COLO829 (cell line): Measurements from ENCODE around the gene EEF2K.

Experiments
- DNase-seq: peaks from one replicate; pipeline ENCODE4 v3.0.0; 2012; ENCODE audit warnings: low spot score

EEF2K gene

DNA sequence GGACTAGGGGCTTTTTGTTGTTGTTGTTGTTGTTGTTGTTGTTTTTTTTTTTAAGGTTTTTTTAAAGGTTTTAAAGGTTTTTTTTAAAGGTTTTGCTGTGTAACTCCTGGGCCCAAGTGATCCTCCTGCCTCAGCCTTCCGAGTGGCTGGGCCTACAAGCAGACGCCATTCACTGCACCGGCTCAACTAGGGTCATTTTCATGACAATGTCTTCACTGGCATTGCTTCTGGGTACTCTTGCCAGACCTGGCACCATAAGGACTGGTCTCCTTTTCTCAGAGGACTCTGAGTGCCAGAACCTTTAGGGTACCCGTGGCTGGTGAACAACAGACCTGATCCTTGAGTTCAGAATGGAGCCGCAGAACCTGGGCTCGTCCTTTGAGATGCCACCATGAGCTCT is 111.5 kb downstream of the EEF2K start:
- DNase-seq = no peak

DNA sequence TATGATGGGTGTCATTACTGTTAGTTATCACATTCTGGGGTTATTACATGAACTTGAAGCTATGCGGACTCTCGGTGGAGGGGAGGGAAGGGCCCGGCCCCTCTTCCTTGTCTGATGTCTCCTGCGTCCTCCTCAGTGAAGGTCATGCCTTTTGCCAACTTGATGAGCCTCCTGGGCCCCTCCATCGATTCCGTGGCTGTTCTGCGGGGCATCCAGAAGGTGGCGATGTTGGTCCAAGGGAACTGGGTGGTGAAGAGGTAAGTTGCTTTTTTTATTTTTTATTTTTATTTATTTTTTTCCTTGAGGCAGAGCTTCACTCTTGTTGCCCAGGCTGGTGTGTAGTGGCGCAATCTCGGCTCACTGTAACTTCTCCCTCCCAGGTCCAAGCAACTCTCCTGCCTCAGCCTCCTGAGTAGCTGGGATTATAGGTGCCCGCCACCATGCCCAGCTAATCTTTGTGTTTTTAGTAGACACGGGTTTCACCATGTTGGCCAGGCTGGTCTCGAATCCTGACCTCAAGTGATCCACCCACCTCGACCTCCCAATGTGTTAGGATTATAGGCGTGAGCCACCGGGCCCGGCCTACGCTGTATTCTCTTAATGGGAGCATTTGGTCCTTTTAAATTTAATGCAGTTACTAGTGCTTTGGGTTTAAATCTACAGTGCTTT is 112.7 kb downstream of the EEF2K start:
- DNase-seq = peak; percentile 28

DNA sequence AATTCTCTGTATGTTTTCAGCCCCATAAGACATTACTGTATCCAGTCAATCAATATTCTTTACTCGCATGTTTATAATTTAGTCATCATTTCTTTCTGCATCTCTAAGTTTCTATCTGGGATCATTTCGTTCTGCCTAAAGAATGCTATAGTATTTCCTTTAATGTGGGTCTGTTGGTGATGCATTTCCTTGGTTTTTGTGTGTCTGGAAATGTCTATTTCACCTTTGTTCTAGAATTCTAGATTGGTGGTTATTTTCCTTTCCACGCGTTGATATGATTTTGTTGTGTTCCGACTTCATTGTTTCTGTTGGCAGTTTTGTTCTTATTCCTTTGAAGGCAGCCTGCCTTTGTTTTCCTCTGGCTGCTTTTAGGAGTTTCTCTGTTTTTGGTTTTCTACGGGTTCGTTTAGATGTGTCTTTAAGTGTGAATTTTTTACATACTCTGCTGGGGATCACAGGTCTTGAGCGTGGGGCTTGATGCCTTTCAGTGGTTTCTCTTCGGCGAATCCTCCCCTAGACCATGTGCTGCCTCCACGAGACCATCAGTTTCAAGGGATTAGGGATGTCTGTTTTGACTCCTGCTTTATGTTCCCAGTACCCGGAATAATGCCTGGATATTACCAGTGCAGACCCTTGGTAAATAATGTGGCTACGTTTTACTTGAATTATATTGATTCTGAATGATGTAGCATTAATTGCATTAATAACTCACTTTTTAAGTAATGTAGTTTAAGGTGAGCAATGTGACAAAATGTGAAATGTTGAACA is 114.7 kb downstream of the EEF2K start:
- no peak for DNase-seq

DNA sequence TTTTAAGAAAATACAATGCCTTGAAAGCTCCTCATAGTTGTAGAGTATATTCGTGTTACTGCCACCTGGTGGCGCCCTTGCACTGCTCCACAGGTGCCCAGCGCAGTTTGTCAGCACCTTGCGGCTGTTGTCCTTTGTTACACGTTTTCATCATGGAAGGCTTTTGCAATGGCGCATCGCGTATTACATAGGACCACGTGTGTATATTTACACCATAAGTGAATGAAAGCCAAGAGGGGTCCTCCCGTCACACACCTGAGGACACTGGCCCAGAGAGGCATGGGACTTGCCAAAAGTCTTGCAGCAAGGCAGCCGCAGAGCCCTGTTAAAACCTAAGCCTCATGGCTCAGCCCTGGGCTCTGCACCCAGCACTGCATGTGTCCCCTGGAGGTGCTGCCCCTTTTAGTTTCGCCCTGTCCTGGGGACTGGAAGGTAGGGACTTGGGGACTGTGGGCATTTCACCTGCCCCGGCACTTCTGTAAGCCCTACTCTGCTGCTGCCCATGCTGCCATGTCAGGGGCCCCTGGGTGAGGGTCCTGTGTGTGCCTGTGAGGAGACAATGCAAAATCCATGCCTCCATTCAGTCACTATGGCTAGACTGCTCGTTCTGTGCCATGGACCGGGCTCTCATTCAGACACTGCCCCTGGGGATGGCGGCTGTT is 115.4 kb downstream of the EEF2K start:
- DNase-seq = peak; percentile 67

DNA sequence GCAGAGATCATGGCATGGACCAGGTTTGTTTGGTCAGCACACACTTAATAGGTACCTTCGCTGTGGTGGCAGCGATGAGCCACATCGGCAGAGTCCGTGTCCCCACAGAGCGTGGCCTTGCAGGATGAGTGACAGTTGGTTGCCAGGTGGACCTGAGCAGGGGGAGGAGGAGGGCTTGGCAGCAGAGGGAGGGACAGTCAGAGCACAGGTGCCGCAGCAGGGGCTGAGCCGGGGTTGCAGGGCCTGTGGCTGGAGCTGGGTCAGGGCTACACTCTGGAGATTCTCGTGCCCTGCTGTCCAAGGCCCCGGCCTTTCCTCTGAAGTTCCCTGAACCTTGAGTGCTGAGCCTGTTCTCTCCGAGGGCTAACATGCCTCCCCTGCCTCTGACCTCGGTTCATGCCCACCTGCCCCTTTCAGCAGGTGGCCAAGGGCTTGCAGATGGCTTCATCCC is 116.0 kb downstream of the EEF2K start:
- no peak for DNase-seq

DNA sequence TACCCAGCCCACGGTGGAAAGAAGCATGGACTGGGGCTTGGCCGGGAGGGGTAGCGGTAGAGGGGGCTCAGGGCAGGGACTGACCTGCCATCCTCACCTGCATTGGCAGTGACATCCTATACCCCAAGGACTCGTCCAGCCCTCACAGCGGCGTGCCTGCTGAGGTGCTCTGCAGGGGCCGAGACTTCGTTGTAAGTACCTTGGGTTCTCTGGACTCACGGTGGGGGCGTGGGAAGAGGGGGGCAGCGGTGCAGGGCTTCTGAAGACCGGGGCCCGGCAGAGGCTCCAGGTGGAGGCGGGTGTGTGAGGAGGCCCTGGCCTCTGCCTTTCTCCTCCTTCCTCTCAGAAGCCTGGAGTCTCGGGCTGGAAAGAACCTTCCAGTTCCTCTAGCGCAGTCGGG is 116.7 kb downstream of the EEF2K start:
- no peak for DNase-seq

DNA sequence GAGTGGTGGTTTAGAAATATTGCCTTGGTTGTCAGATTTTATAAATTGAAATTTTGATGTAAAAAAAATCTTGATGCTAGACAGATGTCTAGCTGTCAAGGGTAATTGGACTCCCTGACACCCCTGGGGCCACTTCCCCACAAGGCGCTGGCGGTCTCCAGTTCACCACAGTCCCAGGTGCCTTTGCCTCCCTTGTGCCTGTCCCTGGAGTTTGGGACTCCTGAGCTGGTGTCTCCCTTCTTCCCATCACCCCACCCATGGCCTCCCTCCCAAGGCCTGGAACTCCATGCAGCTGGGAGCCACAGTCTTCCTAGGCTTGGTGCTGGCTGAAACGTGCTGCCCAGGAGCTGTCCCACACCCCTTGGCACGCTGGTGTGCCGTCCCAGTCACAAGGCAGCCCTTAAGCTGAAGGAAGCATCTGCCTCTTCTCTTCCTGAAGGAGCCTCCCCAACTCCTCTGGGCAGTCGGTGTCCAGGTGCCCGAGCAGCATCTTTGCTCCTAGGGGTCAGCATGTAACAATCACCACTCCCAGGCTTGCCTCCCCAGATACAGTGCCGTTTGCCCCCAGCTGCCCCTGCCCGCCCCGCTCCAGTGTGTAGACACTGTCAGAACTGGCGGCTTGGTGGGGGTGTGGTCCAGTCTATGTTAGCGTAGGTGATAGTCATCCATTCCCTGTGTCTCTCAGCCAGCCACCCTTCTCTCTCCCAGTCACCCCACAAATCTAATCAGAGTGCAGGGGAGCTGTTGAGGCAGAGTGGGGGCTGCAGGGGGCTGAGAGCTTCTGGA is 117.3 kb downstream of the EEF2K start:
- DNase-seq = no peak

DNA sequence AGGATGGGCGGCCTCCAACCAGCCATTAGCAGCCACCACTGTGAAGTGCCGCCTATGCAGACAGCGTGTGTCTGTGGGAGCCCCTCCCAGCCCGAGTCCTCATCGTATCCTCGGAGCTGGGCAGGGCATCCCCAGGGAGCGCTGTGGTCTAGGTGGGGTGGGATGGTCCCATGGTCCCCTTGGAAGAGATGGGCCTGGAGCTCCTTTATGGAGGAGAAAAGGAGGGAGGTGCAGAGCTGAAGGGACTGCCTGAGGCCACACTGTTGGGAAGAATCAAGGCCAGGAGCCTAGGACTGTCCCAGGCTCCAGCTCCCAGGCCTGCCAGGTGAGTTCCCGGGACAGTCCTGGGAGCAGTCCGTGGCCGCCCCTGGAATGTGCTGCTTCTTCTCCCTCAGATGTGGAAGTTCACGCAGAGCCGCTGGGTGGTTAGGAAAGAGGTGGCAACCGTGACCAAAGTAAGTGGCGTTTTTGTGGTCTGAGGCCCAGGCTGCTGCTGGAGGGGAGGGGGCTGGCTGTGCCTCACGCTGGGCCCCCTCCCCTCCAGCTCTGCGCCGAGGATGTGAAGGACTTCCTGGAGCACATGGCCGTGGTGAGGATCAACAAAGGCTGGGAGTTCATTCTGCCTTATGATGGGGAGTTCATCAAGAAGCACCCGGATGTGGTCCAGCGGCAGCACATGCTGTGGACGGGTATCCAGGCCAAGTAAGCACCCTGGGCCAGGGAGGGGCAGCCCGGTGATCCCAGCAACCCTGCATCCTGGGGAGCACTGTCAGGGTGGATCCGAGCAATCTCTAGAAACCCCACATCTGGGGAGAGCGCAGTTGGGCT is 118.1 kb downstream of the EEF2K start:
- no peak for DNase-seq

DNA sequence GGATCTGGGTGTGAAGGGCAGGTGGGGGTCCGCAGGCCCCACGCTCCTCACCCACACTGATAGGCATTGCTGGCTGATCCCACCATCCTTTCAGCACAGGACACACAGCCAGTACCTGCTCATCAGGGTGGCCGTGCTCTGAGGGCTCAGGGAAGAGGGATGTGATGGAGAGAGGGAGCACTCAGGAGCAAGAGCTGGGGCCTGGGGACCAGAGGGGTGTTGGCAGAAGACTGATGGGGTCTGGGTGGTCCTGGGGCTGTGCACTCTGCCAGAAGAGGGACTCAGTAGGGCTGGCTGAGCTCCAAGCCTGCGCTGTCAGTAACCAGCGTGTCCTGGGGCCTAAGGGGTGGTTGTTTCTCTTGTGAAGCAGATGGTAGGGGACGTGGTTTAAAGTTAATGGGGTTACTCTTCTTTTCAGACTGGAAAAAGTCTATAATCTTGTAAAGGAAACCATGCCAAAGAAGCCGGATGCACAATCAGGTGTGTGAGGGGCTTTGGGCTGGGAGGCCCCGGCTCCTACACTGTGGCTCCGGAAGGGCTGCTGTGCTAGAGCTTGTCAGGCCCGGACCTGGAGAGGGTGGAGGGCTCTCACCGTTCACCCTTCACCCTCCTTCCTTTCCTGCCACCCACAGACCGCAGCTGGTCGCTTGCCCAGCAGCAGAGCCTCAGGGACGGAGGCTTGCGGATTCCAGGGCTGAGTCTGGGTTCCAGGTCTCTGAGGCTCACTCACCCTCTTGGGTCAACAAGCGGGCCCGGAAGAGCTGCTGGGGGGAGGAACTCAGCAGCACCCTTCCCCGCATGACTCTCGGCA is 118.9 kb downstream of the EEF2K start:
- DNase-seq = no peak

DNA sequence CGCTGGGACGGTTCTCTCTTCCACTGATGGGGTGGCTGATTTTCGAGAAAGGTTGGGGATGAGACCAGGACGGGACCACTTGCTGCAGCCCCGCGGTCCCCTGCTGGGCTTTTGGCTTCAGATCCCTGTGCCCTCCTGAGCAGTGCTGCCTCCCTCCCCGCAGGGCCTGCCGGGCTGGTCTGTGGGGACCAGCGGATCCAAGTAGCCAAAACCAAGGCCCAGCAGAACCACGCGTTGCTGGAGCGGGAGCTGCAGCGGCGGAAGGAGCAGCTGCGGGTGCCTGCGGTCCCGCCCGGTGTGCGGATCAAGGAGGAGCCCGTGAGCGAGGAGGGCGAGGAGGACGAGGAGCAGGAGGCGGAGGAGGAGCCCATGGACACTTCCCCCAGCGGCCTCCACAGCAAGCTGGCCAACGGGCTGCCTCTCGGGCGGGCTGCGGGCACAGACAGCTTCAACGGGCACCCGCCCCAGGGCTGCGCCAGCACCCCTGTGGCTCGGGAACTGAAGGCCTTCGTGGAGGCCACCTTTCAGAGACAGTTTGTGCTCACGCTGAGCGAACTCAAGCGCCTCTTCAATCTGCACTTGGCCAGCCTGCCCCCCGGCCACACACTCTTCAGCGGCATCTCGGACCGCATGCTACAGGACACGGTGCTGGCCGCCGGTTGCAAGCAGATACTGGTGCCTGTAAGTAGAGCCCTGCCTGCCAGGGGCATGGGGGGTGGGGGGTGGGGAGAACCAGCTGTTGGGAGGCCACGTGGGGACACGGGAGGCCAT is 119.7 kb downstream of the EEF2K start:
- no peak for DNase-seq

DNA sequence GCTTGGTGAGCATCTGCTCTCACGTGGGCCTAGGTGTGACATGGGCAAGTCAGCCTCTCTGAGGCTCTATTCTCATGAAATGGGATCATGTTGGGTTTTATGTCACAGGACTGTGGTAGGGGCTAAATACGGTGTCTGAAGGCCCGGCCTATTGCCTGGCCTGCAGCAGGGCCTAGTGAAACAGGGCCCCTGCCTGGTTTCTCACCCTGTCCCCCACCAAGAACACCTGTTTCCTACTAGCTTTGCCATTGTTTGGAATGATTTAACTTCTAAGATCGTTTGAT is 120.2 kb downstream of the EEF2K start:
- DNase-seq = no peak

DNA sequence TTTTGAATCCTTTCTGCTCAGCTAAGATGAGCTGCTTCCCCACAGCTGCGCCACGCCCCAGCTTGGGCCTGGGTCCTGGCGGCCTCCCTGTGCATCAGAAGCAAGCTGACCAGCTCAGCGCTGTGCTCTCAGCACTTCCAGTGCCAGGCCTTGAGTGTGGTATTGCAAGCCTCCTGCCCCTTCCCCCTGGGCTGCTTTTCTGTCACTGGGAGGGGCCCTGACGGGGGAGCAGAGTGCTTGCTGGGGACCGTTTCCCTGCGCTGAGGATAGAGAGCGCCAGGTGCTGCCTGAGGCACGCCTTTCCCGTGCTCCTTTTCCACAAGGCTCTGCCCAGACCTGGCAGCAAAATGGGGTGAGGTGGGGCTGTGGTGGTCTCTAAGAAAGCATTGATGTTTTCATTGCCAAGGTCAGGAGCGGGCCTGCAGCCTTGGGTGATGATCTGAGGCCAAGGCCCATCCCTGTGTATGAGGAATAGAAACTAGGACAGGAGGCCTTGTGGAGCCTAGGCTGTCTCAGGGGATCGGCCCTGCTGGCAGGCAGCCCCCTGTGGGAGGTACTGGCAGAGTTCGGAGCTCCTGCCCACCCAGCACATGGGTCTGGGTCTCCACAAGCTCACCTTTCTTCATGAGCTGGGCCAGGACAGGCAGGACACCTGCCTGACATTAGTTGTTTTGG is 120.8 kb downstream of the EEF2K start:
- DNase-seq = no peak

DNA sequence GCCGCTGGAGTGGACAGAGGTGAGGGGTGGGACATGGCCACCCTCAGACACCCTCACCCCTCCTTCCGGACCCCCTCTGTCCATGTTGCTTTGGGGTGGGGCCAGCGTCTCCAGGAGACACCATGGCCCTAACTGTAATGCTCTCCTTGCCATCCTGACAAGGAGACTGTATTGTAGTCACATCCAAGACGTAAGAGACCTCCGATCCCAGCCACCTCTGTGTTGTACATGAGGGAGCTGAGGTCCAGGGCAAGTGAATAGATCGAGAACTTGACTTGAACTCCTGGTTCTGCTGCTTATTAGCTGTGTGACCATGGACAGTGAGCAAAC is 121.3 kb downstream of the EEF2K start:
- DNase-seq = no peak

DNA sequence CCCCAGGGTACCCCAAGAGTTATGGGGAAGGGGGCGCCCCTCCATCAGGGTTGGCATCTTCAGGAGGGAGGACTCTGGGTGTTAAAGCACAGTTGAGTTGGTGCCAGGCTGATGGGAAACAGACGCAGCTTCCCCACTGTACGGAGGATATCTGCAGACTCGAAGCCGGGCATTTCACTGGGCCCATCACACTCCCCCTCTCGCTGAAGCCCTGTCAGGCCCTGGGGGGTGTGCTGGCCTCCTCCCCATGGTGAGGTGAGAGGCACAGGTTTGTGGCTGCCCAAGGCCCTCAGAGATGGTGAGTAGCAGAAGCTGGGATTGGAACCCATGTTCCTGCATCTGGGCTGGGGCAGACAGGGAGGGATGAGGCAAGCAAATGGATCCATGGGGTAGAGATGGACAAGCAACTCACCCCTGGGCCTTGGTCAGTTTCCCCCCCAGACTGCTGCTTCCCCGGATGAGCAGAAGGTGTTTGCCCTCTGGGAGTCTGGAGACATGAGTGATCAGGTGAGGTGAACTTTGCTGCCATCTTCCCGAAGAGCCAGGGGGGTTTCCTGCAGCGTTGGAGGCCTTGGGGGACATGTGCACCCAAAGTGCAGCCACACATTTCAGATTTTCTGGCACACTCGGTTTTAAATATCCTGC is 122.1 kb downstream of the EEF2K start:
- no peak for DNase-seq

DNA sequence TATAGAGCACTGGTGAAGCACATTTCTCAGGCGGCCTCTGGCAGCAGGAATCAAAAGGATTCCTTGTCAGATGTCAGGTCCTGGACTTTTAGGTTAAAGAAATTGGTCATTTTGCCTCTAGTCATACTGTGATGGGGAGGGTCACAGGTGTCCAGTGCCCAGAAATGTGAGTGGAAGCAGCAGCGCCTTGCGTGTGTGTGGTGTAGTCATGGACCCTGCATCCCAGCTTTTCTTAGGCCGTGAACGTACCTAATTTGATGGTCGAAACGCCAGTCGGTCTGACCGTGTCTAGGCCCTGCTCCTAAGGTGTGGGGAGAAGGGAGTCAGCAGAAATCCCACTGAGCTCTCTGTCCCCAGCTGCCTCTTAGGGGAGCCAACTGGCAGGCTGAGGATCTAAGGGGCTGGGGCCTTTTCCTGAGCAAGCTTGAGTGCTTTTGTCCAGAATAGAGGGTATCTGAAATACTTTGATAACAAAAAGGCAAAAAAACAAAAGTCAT is 123.2 kb downstream of the EEF2K start:
- DNase-seq = no peak

DNA sequence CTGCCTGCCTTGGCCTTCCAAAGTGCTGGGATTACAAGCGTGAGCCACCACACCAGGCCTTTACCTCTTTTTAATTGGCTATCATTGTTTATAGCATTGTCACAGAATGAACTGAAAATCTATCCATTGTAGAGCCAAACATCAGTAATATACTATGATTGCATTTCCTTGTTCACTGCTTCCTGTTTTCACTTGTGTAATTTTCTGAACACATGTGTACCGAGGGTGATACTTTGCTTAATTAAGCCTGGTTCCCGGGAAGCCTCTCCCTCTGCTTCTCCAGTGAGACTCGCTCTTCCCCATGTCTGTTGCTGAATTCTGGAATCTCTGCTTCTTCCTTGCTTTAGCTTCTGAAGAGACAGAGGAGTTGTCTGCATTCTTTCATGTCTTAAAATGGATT is 124.2 kb downstream of the EEF2K start:
- DNase-seq = no peak

DNA sequence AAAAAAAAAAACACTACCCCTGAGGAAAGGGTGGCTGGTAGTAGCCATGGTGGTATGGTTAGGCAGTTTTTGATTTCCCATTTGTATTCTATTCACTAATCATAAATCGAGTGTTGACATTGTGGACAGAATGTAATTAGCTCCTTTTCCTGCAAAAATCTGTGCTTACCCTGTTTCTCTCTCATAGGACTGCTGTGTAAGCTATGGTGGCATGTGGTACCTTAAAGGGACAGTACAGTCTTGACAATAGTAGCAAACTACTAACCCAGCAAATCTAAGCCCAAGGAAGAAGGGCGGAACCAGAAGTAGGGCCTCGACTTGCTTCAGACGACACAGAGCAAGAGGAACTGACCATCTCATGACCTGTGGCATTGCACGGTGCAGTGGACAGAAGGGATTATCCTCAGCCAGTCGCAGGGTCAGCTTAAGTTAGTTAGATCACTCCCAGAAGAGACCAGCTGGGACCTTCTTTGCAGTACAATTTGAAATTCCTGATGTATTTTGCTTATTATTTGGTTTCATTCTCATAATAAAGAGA is 127.4 kb downstream of the EEF2K start:
- DNase-seq = no peak

DNA sequence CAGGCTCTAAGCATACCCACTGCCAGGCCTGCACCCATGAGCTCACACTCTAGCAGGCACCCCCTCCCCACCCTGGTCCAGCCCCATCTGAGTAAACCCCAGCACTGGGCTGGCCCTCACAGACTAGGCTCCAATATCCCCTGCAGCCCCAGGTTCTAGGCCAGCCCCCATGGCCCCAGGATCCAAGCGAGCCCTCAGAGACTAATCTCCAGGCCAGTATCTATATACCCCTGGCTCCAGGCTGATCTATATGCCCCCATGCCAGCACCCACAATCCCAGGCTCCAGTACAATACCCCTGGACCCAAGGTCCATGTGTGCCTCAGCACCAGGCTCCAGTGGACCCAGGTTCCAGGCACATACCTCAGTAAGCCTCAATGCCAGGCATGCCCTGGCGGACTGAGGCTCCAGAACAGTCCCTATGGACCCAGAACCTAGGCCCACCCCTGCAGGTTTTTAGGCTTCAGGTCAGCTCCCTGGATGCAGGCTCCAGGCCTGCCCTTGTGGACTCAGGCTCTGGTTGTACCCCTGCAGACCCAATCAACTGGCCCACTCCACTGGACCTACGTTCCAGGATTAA is 129.7 kb downstream of the EEF2K start:
- no peak for DNase-seq
